Measurements from ENCODE around the gene THAP11. TPM values are rescaled to one million over a fixed set of nuclear protein-coding genes. Genes with fewer than 3 reads are reported as not detected.

THAP11 gene
- total RNA-seq, 4 donors from 2014 or later: 24.7 to 44.1 (median 32.7) TPM

DNA sequence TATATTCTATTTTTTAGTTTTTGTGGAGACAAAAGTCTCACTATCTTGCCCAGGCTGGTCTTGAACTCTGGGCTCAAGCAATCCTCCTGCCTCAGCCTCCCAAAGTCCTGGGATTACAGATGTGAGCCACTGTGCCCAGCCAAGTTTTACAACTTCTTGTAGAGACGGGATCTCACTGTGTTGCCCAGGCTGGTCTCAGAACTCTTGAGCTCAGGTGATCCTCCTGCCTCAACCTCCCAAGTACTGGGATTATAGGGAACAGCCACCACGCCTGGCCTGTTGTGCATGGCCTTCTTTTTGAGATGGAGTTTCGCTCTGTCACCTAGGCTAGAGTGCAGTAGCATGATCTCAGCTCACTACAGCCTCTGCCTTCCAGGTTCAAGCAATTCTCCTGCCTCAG is 11.6 kb downstream of the THAP11 start:
- WGBS, 2 donors (ENCODE audit: low coverage in 1 of 2): 95% methylated on average over 3 of the region's 3 CpGs; no CpG with 5 or more reads in 1 of the 2 donors
- in situ Hi-C loops (cut with MboI; ENCODE audit: low pct_ligation_motif_present in 1 of 4, low pct_unique_long_range_greater_than_20kb in 1 of 4, low sequenced_read_pairs in 3 of 4): no loop called here
- H3K27ac ChIP-seq: no peak overlapping the region
- TF ChIP-seq POLR2A (IDR thresholded peaks at IDR 0.05): no peak
- H3K27me3 ChIP-seq: no peaks in the 10 kb centered on the region
- intact Hi-C loops (cut with DNase I; ENCODE audit: low total_unique reads): no loop called here
- H3K9me3 ChIP-seq: no peaks in the 10 kb centered on the region
- no peak for DNase-seq
- peaks cover 9 to 30% (median 28%) of the 10 kb centered on the region in 4 donors for H3K4me1 ChIP-seq
- no peak overlapping the region for H3K4me3 ChIP-seq
- H3K36me3 ChIP-seq: no peaks in the 10 kb centered on the region

DNA sequence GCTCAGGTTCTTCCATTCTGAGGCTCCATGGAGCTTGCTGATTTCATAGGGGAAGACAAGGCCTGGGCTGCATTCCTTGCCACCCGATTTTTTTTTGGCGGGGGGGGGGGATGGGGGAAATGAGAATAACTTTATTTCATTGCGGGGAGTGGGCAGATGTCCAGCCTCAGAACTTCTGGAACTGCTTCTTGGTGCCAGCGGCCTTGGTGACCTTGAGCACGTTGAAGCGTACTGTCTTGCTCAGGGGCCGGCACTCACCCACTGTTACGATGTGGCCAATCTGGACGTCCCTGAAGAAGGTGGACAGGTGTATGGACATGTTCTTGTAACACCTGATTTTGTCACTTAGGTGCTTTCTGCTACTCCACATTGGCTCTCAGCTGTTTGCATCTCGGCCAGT is 13.7 kb downstream of the THAP11 start:
- Histone ChIP-seq H3K27me3 (no peaks in the 10 kb centered on the region), H3K36me3 (no peaks in the 10 kb centered on the region), H3K4me3 (no peak overlapping the region), H3K9me3 (no peaks in the 10 kb centered on the region), H3K4me1 (peaks cover 9 to 35% (median 28%) of the 10 kb centered on the region in 4 donors), H3K27ac (no peak overlapping the region)
- intact Hi-C loops (cut with DNase I; ENCODE audit: low total_unique reads) (no loop called here), in situ Hi-C loops (cut with MboI; ENCODE audit: low pct_ligation_motif_present in 1 of 4, low pct_unique_long_range_greater_than_20kb in 1 of 4, low sequenced_read_pairs in 3 of 4) (no loop called here)
- TF ChIP-seq, protein P1, sequence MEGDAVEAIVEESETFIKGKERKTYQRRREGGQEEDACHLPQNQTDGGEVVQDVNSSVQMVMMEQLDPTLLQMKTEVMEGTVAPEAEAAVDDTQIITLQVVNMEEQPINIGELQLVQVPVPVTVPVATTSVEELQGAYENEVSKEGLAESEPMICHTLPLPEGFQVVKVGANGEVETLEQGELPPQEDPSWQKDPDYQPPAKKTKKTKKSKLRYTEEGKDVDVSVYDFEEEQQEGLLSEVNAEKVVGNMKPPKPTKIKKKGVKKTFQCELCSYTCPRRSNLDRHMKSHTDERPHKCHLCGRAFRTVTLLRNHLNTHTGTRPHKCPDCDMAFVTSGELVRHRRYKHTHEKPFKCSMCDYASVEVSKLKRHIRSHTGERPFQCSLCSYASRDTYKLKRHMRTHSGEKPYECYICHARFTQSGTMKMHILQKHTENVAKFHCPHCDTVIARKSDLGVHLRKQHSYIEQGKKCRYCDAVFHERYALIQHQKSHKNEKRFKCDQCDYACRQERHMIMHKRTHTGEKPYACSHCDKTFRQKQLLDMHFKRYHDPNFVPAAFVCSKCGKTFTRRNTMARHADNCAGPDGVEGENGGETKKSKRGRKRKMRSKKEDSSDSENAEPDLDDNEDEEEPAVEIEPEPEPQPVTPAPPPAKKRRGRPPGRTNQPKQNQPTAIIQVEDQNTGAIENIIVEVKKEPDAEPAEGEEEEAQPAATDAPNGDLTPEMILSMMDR (IDR thresholded peaks at IDR 0.05): no peak
- no peak for TF ChIP-seq EP300 (IDR thresholded peaks at IDR 0.05; ENCODE audit: low read depth)
- no peak for TF ChIP-seq POLR2AphosphoS5 (IDR thresholded peaks at IDR 0.05)
- TF ChIP-seq POLR2A (IDR thresholded peaks at IDR 0.05): no peak
- no peak for DNase-seq
- WGBS, 2 donors (ENCODE audit: low coverage in 1 of 2): 62 to 89% methylated on average over 2 to 9 of the region's 10 CpGs

DNA sequence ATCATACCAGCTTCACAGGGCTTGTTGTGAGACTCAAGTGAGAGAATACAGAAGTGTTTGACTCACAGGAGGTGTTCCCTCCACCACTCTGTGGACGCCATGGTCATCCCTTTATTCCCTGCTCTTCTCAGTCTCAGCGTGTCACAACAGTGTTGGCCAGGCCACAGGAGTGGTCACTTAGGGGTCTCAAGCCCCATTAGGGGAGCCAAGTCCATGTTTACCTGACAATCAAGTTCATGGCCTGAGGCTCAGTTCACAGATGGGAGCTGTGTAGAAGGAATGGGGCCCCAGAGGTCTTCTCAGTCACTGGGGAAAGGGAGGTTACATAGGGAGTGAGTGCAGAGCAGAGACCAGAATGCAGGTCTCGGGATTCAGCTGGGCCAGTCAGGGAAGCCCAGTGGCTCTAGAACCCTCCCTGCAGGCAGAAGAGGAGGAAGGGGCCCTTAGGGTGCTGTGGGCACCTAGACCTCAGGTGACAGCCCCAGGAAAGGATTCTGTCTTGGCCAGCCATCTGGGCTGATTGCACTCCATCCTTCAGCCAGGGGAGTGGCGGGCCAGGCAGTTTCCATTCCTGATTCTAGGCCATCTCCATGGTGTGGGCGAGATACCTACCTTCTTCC is 14.9 kb downstream of the THAP11 start:
- no peaks in the 10 kb centered on the region for H3K36me3 ChIP-seq
- TF ChIP-seq EP300 (IDR thresholded peaks at IDR 0.05; ENCODE audit: low read depth) (no peak), POLR2A (IDR thresholded peaks at IDR 0.05) (no peak), POLR2AphosphoS5 (IDR thresholded peaks at IDR 0.05) (no peak)
- TF ChIP-seq, protein P1 (IDR thresholded peaks at IDR 0.05): no peak
- DNase-seq: no peak
- WGBS, 2 donors (ENCODE audit: low coverage in 1 of 2): 83 to 95% methylated on average over 1 to 5 of the region's 5 CpGs
- in situ Hi-C loops (cut with MboI; ENCODE audit: low pct_ligation_motif_present in 1 of 4, low pct_unique_long_range_greater_than_20kb in 1 of 4, low sequenced_read_pairs in 3 of 4) (no loop called here), intact Hi-C loops (cut with DNase I; ENCODE audit: low total_unique reads) (no loop called here)
- peak overlapping the region; percentile 71 to 76 (median 76) for H3K27ac ChIP-seq
- no peak overlapping the region for H3K4me3 ChIP-seq
- no peaks in the 10 kb centered on the region for H3K9me3 ChIP-seq
- H3K27me3 ChIP-seq: no peaks in the 10 kb centered on the region
- H3K4me1 ChIP-seq: peaks cover 9 to 42% (median 28%) of the 10 kb centered on the region in 4 donors

DNA sequence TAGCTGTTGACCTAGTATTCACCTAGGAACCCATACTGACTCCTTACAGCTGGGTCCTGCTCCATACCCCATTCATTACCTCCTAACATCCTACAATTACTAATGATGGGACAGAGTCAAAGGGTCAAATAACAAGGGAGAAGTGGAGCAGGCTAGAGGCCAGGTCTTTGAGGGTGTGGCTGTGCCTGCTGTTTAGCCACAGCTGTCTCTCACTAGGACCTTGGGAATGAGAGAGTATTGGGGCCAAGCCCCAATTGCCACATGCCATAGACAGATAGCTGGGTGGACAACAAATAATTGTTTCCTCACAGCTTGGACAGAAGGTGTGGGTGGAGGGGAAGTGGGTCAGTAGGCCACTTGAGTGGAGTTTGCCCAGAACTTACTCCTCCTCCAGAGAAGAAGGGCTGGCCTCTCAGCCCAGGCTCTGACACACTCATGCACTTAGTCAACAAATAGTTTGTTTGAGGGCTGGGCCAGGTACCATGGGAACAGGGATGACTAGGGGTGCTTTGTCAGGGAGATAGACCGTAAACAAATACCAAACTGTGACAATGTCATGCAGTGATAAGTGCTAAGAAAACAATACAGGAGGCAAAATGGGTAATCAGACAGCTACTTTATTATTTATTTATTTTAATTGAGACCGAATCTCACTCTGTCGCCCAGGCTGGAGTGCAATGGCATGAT is 15.6 kb downstream of the THAP11 start:
- Histone ChIP-seq H3K36me3 (no peaks in the 10 kb centered on the region), H3K27ac (peak overlapping the region; percentile 75 to 84 (median 76)), H3K27me3 (no peaks in the 10 kb centered on the region), H3K4me3 (no peak overlapping the region), H3K4me1 (peaks cover 9 to 47% (median 31%) of the 10 kb centered on the region in 4 donors), H3K9me3 (no peaks in the 10 kb centered on the region)
- intact Hi-C loops (cut with DNase I; ENCODE audit: low total_unique reads): no loop called here
- peak; percentile 75 for DNase-seq
- TF ChIP-seq, protein P1 (IDR thresholded peaks at IDR 0.05): no peak
- TF ChIP-seq POLR2A (IDR thresholded peaks at IDR 0.05): no peak
- TF ChIP-seq POLR2AphosphoS5 (IDR thresholded peaks at IDR 0.05): peak in 2 of 3 donors; percentile 63 to 64
- peak; percentile 16 for TF ChIP-seq EP300 (IDR thresholded peaks at IDR 0.05; ENCODE audit: low read depth)
- WGBS, 2 donors (ENCODE audit: low coverage in 1 of 2): 27 to 56% methylated on average over 3 of the region's 3 CpGs
- in situ Hi-C loops (cut with MboI; ENCODE audit: low pct_ligation_motif_present in 1 of 4, low pct_unique_long_range_greater_than_20kb in 1 of 4, low sequenced_read_pairs in 3 of 4): no loop called here

Measured in transverse colon (tissue), 4 donors.